WI38 (cell line): ENCODE measurements around the gene OSBP2.

Experiments
- H3K4me3 ChIP-seq: 2 replicates; pipeline ENCODE4 v1.5.1; 2011; ENCODE audit warnings: low read depth, mild to moderate bottlenecking, control low read depth, low read length
- CTCF ChIP-seq: IDR thresholded peaks from 2 replicates; pipeline ENCODE4 v1.5.1; 2012; ENCODE audit warnings: low read depth, mild to moderate bottlenecking, control low read depth, low read length

The OSBP2 gene

GRCh38 chr22:30742291-30743256 lies 47.9 kb downstream of the OSBP2 start:
- TF ChIP-seq CTCF, result no peak
- H3K4me3 ChIP-seq, result no peak overlapping the region

- no peak overlapping the region for H3K4me3 ChIP-seq
- TF ChIP-seq CTCF, result no peak
Measured at GRCh38 chr22:30743257-30744020, 48.8 kb downstream of the OSBP2 start.

GRCh38 chr22:30744224-30744623 lies 49.5 kb downstream of the OSBP2 start:
- no peak for TF ChIP-seq CTCF
- H3K4me3 ChIP-seq, result no peak overlapping the region

GRCh38 chr22:30747493-30747892 lies 52.8 kb downstream of the OSBP2 start:
- TF ChIP-seq CTCF, result no peak
- no peak overlapping the region for H3K4me3 ChIP-seq

GRCh38 chr22:30749272-30749671 lies 54.6 kb downstream of the OSBP2 start:
- no peak for TF ChIP-seq CTCF
- no peak overlapping the region for H3K4me3 ChIP-seq

- TF ChIP-seq CTCF, result no peak
- no peak overlapping the region for H3K4me3 ChIP-seq
Measured at GRCh38 chr22:30749849-30750248, 55.2 kb downstream of the OSBP2 start.

GRCh38 chr22:30751529-30751928 lies 56.9 kb downstream of the OSBP2 start:
- TF ChIP-seq CTCF, result no peak
- no peak overlapping the region for H3K4me3 ChIP-seq
